ENCODE results near the gene SESTD1.

The SESTD1 gene

GRCh38 chr2:179264368-179265081 is at the start of gene SESTD1:
Gene SESTD1, minus strand, starts transcription at chr2:179264832. Its CDS starts 72,991 bp downstream, at chr2:179191841.
- peak; percentile 86 for FAIRE-seq
- peak; percentile 56 for DNase-seq (ENCODE audit: insufficient read length, low spot score)

GRCh38 chr2:179313057-179313456 is 48.4 kb upstream of the SESTD1 start:
- DNase-seq (ENCODE audit: insufficient read length, low spot score) (no peak), FAIRE-seq (no peak)

- DNase-seq (ENCODE audit: insufficient read length, low spot score) = no peak
- FAIRE-seq = no peak
These were observed 46.5 kb upstream of the SESTD1 start for GRCh38 chr2:179311101-179311500.

- no peak for FAIRE-seq
- no peak for DNase-seq (ENCODE audit: insufficient read length, low spot score)
These were observed 43.2 kb upstream of the SESTD1 start for GRCh38 chr2:179307616-179308371.

GRCh38 chr2:179305125-179305524 is 40.5 kb upstream of the SESTD1 start:
- DNase-seq (ENCODE audit: insufficient read length, low spot score) (no peak), FAIRE-seq (no peak)

GRCh38 chr2:179304424-179304823 is 39.8 kb upstream of the SESTD1 start:
- DNase-seq (ENCODE audit: insufficient read length, low spot score) (no peak), FAIRE-seq (no peak)

- DNase-seq (ENCODE audit: insufficient read length, low spot score) = no peak
- no peak for FAIRE-seq
These were observed 38.3 kb upstream of the SESTD1 start for GRCh38 chr2:179302764-179303571.

- no peak for FAIRE-seq
- DNase-seq (ENCODE audit: insufficient read length, low spot score) = no peak
These were observed 37.5 kb upstream of the SESTD1 start for GRCh38 chr2:179302149-179302548.

- FAIRE-seq = no peak
- DNase-seq (ENCODE audit: insufficient read length, low spot score) = no peak
These were observed 34.0 kb upstream of the SESTD1 start for GRCh38 chr2:179298666-179299065.

- FAIRE-seq = no peak
- no peak for DNase-seq (ENCODE audit: insufficient read length, low spot score)
These were observed 33.3 kb upstream of the SESTD1 start for GRCh38 chr2:179297927-179298326.

- DNase-seq (ENCODE audit: insufficient read length, low spot score) (no peak), FAIRE-seq (no peak)
These were observed 25.7 kb upstream of the SESTD1 start for GRCh38 chr2:179290329-179290728.

- FAIRE-seq = no peak
- DNase-seq (ENCODE audit: insufficient read length, low spot score) = no peak
These were observed 20.4 kb upstream of the SESTD1 start for GRCh38 chr2:179285060-179285459.

- DNase-seq (ENCODE audit: insufficient read length, low spot score) = no peak
- FAIRE-seq = no peak
These were observed 13.0 kb upstream of the SESTD1 start for GRCh38 chr2:179277429-179278196.

GRCh38 chr2:179275253-179276012 is 10.8 kb upstream of the SESTD1 start:
- no peak for FAIRE-seq
- DNase-seq (ENCODE audit: insufficient read length, low spot score) = no peak

GRCh38 chr2:179274749-179275148 is 10.1 kb upstream of the SESTD1 start:
- no peak for DNase-seq (ENCODE audit: insufficient read length, low spot score)
- FAIRE-seq = peak; percentile 58

GRCh38 chr2:179273461-179273962 is 8.9 kb upstream of the SESTD1 start:
- FAIRE-seq = no peak

GRCh38 chr2:179272406-179273192 is 8.0 kb upstream of the SESTD1 start:
- DNase-seq (ENCODE audit: insufficient read length, low spot score) = no peak
- peak; percentile 35 for FAIRE-seq

More at GRCh38 chr2:179273461-179273962, 8.9 kb upstream of the SESTD1 start:
- DNase-seq (ENCODE audit: insufficient read length, low spot score) = no peak

GRCh38 chr2:179270689-179271088 is 6.1 kb upstream of the SESTD1 start:
- FAIRE-seq (no peak), DNase-seq (ENCODE audit: insufficient read length, low spot score) (no peak)
